KMS-11 (cell line): ENCODE results near the gene CCR9.

Experiments used
- H2AFZ ChIP-seq: fragments of 200-600 bp; sonication (generic); 2 replicates; pipeline ENCODE4 v1.6.1; 2016; ENCODE audit warnings: antibody characterized with exemption, mixed run types, low read depth
- H3K27ac ChIP-seq: fragments of 200-600 bp; sonication (generic); 2 replicates; pipeline ENCODE4 v1.6.1; 2016; ENCODE audit warnings: mild to moderate bottlenecking, mixed run types
- H3K27me3 ChIP-seq: fragments of 200-600 bp; sonication (generic); 2 replicates; pipeline ENCODE4 v1.6.1; 2017; ENCODE audit warnings: mild to moderate bottlenecking, low read depth, mixed run types, moderate library complexity; ENCODE audit not compliant: insufficient read depth
- H3K36me3 ChIP-seq: fragments of 200-600 bp; sonication (generic); 2 replicates; pipeline ENCODE4 v1.6.1; 2017; ENCODE audit warnings: mild to moderate bottlenecking, mixed run types; ENCODE audit not compliant: insufficient read depth
- H3K4me1 ChIP-seq: fragments of 200-600 bp; sonication (generic); 2 replicates; pipeline ENCODE4 v1.6.1; 2016; ENCODE audit warnings: mild to moderate bottlenecking, low read depth, mixed run types; ENCODE audit not compliant: poor library complexity, severe bottlenecking
- H3K4me2 ChIP-seq: fragments of 200-600 bp; sonication (generic); 2 replicates; pipeline ENCODE4 v1.7.0; 2016; ENCODE audit warnings: mild to moderate bottlenecking, mixed run types
- H3K4me3 ChIP-seq: fragments of 200-600 bp; sonication (generic); IDR thresholded peaks from 2 replicates; pipeline ENCODE4 v1.6.1; 2017; ENCODE audit warnings: low read depth, low read length, mixed read lengths; ENCODE audit not compliant: insufficient read depth
- H3K79me2 ChIP-seq: fragments of 200-600 bp; sonication (generic); 2 replicates; pipeline ENCODE4 v1.6.1; 2016; ENCODE audit warnings: low read depth, mixed run types; ENCODE audit not compliant: insufficient read depth
- H3K9ac ChIP-seq: fragments of 200-600 bp; sonication (generic); 2 replicates; pipeline ENCODE4 v1.6.1; 2016; ENCODE audit warnings: mild to moderate bottlenecking, mixed run types
- H4K20me1 ChIP-seq: fragments of 200-600 bp; sonication (generic); 2 replicates; pipeline ENCODE4 v1.6.1; 2016; ENCODE audit warnings: mild to moderate bottlenecking, mixed run types; ENCODE audit not compliant: insufficient read depth
- TF ChIP-seq, protein P1 (sequence below): fragments of 200-600 bp; sonication (generic); conservative IDR thresholded peaks from 2 replicates; pipeline ENCODE4 v1.6.1; 2017; ENCODE audit warnings: low read depth, mild to moderate bottlenecking, antibody characterized with exemption, low read length, moderate library complexity, mixed read lengths

The CCR9 gene

DNA sequence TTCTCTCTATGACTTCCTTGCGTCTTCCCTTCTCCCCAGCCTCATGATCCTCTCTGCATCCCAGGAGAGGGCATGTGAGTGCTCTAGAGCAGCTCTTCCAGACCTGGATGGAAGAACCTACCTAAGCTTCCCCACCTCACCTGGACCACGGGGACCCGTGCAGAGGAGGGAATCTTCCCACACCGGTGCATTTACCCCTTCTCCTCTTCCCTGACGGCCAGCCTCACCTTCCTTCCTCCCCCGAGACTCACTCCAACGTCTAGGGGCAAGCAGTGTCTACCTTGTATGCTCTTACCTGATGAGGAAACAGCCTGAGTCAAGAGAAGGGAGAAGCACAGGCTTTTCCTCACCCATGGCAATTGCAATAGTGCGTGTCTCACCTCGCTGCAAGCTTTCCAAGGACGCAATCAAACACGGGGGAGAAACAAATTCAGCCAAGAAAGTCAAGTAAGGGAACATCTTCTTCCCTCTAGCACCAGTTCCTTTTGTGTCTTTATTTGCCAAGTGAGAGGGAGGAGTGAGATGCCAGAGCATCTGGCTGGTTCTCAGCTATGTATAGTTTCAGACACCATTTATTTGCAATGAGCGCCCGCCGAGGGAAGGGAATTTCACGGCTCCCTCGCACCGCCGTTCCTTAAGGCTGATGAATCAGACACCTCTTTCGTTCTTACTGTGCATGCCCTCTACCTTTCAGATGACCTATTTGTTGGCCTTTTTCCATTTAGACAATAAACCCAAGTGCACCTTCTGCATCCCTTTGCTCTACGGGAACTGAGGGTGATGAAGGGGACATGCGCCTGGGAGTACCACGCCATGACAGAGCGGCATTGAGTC lies 1.8 kb upstream of the CCR9 start:
- H3K4me1 ChIP-seq, result no peaks in the 10 kb centered on the region
- H3K27me3 ChIP-seq, result no peaks in the 10 kb centered on the region
- no peak overlapping the region for H2AFZ ChIP-seq
- no peak overlapping the region for H3K9ac ChIP-seq
- no peak overlapping the region for H3K4me2 ChIP-seq
- H3K27ac ChIP-seq, result no peak overlapping the region
- H3K79me2 ChIP-seq, result no peaks in the 10 kb centered on the region
- TF ChIP-seq, protein P1, sequence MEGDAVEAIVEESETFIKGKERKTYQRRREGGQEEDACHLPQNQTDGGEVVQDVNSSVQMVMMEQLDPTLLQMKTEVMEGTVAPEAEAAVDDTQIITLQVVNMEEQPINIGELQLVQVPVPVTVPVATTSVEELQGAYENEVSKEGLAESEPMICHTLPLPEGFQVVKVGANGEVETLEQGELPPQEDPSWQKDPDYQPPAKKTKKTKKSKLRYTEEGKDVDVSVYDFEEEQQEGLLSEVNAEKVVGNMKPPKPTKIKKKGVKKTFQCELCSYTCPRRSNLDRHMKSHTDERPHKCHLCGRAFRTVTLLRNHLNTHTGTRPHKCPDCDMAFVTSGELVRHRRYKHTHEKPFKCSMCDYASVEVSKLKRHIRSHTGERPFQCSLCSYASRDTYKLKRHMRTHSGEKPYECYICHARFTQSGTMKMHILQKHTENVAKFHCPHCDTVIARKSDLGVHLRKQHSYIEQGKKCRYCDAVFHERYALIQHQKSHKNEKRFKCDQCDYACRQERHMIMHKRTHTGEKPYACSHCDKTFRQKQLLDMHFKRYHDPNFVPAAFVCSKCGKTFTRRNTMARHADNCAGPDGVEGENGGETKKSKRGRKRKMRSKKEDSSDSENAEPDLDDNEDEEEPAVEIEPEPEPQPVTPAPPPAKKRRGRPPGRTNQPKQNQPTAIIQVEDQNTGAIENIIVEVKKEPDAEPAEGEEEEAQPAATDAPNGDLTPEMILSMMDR, result no peak
- no peaks in the 10 kb centered on the region for H4K20me1 ChIP-seq
- no peaks in the 10 kb centered on the region for H3K36me3 ChIP-seq
- H3K4me3 ChIP-seq, result no peak overlapping the region

DNA sequence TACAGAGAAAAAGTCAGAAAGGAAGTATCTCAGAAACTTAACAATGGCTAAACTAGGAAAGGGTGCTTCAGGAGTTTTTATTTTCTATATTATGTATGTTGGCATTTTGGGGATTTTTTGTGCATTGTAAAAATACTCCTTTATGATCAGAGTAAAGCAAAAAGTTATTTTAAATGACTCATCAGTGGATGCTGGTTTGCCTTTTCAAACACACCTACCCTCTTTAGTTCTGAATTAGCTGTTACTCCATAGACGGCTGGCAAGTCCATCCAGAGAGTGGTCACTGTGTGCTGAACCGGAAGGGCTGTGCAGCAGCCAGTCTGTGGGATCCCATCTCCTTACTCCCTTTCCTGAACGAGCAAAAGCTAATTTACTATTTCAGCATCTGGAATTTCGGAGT lies 942 bp downstream of the CCR9 start:
- no peak overlapping the region for H3K4me2 ChIP-seq
- no peaks in the 10 kb centered on the region for H3K27me3 ChIP-seq
- H3K4me3 ChIP-seq, result no peak overlapping the region
- no peaks in the 10 kb centered on the region for H4K20me1 ChIP-seq
- H3K4me1 ChIP-seq, result no peaks in the 10 kb centered on the region
- no peaks in the 10 kb centered on the region for H3K79me2 ChIP-seq
- H3K36me3 ChIP-seq, result no peaks in the 10 kb centered on the region
- H3K9ac ChIP-seq, result no peak overlapping the region
- TF ChIP-seq, protein P1, result no peak
- no peak overlapping the region for H2AFZ ChIP-seq
- H3K27ac ChIP-seq, result no peak overlapping the region

GRCh38 chr3:45887759-45888511 lies 1.6 kb downstream of the CCR9 start:
- no peak overlapping the region for H3K27ac ChIP-seq
- no peak overlapping the region for H2AFZ ChIP-seq

DNA sequence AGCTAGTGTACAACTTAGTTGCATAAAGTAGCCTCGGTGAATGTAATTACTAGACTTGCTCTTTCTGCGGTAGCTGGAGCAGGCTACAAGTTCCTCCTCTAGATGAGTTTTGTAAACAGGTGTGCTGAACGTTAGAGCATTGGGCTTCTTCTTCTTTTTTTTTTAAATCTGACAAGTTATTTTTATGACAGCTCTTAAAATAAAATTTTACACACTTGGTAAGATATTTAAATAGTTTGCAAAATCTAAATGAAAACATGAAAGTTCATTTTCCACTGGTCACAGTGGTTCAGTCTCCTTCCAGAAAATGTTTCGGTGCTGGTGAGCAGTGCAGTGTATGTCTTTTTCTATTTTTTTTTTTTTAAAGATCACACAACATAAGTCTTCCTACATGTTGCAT lies 3.0 kb downstream of the CCR9 start:
- Histone ChIP-seq H3K9ac (no peak overlapping the region), H3K4me2 (no peak overlapping the region), H3K4me1 (no peaks in the 10 kb centered on the region), H3K27ac (no peak overlapping the region), H3K4me3 (no peak overlapping the region), H3K36me3 (no peaks in the 10 kb centered on the region), H3K27me3 (no peaks in the 10 kb centered on the region), H2AFZ (no peak overlapping the region), H3K79me2 (no peaks in the 10 kb centered on the region), H4K20me1 (no peaks in the 10 kb centered on the region)
- TF ChIP-seq, protein P1, result no peak

More at GRCh38 chr3:45887759-45888511, 1.6 kb downstream of the CCR9 start:
- H3K27me3 ChIP-seq, result no peaks in the 10 kb centered on the region
- no peaks in the 10 kb centered on the region for H4K20me1 ChIP-seq
- H3K4me2 ChIP-seq, result no peak overlapping the region
- no peaks in the 10 kb centered on the region for H3K36me3 ChIP-seq
- no peak overlapping the region for H3K4me3 ChIP-seq
- H3K79me2 ChIP-seq, result no peaks in the 10 kb centered on the region
- TF ChIP-seq, protein P1, result no peak
- no peaks in the 10 kb centered on the region for H3K4me1 ChIP-seq
- H3K9ac ChIP-seq, result no peak overlapping the region
